GM21529 (cell line): ENCODE measurements around the gene PECR.
A peak's percentile ranks its signal among the peaks of the same experiment; 100 is the strongest.

Experiments used
- ATAC-seq: cut with Tn5 transposase; IDR thresholded peaks from one replicate; pipeline ENCODE4 v1.9.1; 2021; ENCODE audit not compliant: unreplicated experiment

Gene PECR

DNA sequence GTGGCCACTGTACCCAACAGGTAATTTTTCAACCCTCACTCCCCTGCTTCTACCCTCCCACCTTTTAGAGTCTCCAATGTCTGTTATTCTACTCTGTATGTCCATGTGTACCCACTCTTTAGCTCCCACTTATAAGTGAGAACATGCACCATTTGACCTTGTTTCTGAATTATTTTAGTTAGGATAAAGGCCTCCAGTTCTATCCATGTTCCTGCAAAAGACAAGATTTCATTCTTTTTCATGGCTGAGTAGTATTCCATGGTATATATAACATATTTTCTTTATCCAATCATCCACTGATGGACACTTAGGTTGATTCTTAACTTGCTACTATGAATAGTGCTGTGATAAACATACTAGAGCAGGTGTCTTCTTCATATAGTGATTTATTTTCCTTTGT, 9.1 kb downstream of the PECR start:
- no peak for ATAC-seq

DNA sequence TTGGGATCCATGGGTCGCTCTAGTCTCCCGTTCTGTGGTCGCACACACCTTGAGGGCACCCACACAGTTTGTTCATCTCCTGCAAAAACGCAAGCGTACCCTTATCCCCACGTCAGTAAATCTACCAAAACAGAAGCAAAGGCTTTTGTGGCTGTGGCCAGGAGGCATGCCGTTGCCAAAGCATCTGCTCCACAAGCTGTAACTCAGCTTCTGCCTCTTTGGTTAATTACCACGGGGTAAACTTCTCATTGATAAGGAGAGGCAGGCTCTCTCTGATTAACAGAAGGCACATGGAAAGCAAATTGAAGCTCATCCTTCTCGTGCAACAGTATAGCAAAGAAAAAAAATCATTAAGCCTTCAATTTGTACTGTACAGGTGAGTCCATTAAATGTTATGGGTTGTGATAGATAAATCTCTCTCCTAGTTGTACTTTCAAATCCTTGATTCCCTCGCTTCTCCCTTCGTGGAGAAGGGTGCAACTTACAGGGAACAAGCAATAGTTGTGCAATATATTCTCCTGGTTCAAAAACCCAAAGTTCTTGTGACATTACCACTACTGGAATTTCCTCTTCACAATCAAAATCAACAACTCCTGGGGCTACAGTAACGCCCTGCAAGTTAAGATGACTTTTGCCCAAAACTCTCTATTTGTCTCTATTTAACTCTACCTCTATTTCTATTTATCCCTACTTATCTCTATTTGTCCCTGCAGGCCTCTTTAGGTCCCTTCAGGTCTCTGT, 10.3 kb downstream of the PECR start:
- no peak for ATAC-seq

DNA sequence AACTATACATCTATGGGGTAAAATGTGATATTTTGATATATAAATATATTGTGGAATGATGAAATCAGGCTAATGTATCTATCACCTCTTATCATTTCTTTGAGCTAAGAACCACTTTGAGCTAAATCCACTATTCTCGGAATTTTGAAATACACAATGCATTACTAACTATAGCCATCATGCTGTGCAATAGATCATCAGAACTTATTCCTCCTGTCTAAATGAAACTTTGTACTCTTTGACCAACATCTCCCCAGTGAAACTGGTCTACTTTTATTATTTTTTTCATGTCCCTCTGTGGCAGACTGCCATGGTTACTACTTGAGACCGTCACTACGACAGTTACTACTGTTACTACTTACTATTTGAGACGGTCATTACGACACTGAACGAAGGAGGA, 11.4 kb downstream of the PECR start:
- no peak for ATAC-seq

DNA sequence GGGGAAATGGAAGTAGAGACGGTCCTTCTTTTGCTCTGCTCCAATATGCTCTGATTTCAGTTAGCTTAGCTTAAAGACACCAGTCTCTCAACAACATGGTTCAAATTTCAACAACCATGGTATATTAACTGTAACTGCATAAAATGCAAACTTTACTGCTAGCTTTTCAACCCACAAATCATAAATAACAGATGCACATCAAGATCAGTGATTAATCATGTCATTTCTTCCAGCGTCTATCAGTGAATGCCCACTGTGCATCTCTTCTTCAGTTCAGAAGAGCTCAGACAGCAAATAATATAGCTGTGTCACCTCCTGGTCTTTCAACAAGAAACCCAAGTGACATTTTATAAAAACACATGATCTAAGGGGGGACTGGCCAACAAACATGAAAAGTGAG, 12.6 kb downstream of the PECR start:
- ATAC-seq = no peak

DNA sequence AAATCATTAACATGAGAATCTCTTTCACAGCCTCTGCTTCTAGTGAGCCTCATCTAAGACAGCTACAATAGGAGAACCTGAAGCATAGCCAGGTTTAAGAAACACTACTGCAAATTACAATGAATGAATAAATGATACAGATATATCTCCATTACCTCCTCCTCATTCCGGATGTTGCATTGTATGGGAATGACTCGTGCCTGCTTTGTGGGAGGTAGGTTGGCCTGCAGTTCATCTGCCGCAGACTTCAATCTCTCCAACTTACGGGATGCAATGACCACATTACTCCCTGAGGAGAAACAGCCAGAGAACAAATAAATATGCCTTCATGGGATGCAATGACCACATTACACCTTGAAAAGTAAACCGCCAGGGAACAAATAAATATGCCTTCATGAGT, 15.4 kb downstream of the PECR start:
- no peak for ATAC-seq

DNA sequence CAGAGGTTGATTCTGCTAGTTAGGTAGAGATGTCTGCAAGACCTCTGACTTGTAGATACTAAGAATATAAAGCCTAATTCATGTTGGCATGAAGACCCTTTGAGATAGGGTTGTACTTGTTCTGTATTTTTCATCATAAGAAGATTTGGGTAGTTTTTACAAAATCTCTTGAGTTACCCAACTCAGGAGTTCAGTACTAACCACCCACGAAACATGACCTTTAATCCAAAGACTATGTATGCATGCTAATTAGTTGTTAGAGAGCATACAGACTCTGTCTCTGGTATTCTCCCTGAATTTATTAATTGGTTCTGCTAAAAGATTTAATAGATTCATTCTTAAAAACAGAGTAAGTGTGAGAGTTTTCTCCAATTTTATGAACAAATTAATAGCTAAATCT, 16.9 kb downstream of the PECR start:
- ATAC-seq = no peak

DNA sequence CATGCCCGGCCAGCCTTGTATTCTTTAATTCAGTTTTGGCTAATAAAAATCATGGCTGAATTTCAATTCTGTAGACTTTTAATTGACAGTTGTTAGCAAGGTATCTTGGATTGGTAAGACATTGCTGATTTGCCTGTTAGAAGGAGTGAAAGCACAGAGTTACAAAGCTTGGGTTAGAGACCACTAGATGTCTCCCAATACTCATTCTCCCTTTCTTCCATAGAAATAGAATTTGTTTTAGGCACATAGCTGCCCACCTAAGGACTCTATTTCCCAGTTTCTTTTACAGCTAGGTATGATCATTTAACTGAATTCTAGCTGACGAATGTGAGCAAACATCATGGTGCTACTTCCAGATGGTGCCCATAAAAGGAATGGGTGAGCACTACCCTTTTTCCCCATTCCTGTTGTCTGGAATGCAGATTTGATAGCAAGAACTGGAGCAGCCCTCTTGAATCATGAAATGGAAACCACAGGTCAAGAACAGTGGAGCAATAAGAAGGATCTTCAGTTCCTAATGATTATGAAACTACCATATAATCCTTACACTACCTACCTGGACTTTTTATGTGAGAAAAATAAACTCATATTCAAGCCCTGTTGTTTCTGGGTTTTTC, 17.5 kb downstream of the PECR start:
- ATAC-seq = no peak

DNA sequence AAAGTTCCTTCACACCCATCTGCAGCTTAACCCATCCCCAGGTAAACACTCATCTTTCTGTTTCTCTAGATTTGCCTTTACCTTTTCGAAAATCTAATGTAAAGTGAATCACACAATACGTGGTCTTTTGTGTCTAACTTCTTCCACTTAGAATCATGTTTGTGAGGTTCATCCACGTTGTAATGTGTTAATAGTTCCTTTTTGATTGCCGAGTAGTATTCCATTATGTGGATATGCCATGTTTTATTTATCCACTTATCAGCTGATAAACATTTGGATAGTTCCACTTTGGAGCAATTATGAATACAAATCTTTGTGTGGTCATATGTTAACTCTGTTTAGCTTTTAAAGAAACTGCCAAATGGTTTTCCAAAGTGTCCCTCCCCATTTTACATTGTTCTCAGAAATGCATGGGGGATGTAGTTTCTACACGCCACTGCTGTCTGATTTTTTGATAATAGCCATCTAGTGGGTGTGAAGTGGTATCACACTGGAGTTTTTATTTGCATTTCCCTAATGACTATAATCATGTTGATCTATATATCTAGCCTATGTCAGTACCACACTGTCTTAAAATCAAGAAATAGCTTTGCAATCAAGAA, 22.3 kb downstream of the PECR start:
- no peak for ATAC-seq

DNA sequence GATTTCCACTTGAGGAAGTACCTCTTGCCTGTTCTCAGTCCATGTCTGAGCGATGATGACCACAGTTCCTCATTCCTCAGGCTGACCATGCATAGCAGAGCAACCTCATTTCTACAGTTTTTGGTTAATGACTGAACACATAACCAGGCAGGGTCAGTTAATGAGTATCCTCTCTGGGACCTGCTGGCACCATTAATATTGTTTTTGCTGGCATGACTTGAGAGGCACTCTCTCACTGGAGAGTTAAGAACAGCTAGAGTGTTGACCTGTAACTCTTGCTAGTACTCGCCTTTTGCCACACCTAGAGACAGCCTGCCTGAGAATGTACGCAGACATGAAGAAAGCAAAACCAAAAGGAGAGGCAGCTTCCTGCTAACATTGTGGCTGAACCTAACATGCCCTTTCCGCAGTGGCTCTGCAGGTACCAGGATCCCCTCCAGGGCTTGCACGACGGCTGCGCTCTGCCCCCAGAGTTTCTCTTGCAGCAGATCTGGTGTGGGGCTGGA, 23.9 kb downstream of the PECR start:
- peak; percentile 82 for ATAC-seq

DNA sequence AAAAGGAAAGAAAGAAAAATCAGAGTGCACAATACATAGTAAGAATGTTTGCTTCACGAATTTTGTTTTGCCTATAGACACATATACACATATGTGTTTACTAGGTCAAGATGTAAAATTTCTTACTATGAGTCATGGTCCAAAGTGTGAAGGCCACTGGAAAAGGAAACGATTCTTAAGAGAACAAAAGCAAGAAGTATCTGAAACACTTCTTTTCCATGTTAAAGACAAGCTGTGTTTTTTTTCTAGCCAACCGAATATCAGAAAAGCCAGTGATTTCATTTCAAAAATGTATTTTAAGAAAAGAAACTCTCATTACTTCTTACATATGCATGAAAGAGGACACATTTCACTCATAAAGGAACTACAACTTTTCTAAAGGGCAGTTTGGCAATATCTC, 24.9 kb downstream of the PECR start:
- ATAC-seq = peak; percentile 42

DNA sequence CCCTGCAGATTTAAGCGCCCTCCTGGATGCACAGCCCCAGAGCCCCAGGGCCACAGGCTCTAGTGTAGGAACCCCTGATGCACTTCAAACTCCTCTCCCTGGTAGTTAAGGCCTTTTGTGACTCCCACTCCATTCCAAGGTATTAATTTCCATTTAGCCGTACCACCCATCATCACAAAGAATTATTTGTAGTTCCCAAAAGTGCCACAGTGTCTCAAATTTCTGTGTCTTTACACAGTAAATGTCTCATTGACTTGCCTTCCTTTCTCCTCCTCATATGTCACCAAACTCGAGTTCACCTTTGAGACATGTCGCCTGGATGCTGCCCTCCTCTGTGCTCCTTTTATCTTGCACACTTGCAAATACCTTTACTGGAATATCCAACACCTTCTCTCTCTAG, 25.9 kb downstream of the PECR start:
- ATAC-seq = no peak

DNA sequence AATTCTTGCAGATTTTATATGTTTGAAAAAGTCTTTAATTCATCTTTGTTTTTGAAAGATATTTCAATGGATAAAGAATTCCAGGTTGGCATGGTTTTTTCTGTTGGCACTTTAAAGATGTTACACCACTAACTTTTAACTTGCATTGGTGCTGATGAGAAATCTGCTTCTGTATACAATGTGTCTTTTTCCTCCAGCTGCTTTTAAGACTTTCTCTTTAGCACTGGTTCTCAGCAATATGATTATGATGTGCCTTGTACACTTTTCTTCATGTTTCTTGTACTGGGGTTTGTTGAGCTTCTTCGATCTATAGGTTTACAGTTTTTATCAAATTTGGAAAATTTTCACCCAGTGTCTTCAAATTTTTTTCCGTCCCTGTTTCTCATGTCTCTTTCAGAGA, 29.2 kb downstream of the PECR start:
- ATAC-seq = no peak

DNA sequence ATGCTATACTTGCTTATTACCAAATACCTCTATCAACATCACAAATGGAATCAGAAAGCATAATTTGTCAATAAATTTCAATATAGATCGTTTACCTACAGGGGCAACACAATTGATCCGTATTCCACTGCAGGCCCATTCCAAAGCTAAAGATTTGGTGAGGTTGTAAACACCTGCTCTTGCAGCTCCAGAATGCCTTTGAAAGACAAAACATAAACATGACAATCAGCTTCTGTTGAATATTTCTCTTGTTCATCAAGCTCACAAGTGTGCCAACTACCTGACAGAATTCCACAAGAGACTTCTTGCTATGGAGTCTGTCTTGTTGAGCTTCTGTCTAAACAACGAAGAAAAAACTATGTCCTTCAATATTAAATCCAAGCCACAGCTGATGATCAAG, 30.3 kb downstream of the PECR start:
- no peak for ATAC-seq

DNA sequence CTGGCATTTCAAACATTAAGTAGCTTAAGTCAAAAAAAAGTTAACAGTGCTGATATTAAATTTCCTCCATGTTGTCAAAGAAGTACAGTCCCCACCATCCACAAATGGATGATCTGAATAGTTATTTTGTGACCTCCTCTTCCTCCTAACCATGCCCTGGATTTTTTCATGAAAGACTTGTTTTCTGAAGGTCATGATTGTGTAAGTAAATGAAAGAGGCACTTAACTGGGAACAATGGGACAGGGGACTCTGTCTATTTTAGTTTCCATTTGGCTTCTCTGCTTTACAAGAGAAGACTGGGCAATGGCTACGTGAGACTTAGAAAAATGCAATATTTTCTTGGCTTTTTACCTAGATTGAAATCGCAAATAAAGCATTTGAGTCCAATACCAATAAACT, 32.2 kb downstream of the PECR start:
- ATAC-seq = no peak

DNA sequence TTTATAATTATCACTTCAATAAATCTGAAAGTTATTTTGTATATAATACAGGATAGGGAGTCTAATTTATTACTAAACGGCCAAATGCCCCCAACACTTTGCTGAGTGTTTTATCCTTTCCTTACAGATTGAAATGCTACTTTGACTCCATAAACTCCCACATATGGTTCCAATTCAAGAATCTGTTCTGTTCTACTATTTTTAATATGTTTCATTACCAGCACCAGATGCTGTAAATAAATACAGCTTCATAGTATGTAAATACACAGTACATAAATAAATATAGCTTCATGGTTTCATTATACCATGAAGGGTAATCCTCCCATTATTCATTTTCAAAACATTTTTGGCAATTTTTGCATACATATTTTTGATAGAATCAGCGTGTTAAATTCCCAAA, 34.2 kb downstream of the PECR start:
- no peak for ATAC-seq

DNA sequence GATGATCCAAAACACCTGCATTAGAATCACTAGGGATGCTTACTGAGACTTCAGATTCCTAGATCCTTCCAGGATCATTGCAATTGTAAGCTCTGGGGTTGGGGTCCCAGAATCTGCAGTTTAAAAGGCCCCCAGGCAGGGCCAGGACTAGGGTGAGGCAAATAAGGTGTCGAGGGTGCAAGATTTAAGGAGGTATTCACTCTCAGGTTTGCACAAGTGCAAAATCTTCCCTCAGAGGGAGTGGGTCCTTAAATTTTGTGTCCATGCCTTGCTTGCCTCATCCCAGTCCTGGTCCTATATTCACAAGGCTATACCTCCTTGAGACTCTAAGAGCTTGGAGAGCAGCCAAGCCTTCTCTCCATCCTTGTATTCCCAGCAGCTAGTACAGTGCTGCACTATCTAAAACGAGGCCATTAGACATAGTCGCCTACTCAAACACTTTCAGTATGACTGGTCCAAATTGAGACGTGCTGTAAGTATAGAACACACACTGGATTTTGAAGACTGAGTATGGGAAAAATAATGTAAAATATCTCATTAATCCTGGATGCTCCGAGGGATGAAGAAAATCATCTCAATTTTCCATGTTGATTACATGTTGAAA, 36.6 kb downstream of the PECR start:
- peak; percentile 99 for ATAC-seq

DNA sequence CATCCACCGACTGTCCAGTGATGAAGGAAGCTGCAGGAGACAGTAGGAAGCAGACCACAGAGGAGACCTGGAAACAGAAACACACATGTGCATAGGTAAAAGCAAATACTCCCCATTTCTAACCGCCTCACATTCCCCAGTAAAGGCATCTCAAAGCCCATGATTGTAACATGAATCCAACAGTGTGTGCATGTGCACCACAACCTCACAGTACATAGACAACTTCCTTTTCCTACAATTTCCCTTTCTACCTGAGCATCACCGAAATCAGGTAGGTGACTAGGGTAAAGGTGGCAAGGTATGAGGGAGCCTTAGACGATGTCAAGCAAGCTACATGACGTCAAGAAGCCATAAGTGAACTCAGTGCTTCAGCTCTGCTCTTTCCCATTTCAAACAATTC, 37.7 kb downstream of the PECR start:
- ATAC-seq = no peak

DNA sequence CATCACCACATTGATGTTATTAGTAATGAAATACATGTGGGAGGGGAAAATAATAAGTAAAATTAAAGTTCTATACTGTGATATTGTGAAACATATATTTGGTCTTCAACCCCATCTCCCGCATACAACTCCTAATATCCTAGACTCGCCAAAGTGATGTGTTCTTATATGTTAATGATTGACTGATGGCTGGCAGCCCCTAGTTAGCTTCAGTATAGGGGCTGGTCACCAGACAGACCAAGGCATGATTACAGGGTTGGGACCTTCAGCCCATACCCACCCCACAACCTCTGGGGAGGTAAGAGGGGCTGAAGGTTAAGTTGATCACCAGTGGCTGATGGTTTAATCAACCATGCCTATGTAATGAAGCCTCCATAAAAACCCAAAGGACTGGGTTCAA, 40.2 kb downstream of the PECR start:
- no peak for ATAC-seq

DNA sequence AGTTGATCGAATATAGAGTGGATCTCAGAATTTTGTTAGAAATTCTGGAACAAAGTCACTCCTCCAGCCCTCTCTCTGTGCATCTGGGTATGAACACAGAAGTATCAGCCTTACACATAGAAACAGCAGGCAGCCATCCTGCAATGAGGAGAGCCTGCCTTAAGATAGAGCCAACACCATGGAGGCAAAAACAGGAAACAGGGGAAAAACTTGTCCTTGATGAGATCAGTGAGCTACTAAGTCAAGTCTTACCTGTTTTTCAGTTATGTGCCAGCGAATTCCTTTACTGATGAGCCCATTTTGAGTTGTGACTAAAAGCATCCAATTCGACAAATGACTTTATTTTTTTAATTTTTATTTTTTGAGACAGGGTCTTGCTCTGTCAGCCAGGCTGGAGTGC, 41.7 kb downstream of the PECR start:
- ATAC-seq = no peak

DNA sequence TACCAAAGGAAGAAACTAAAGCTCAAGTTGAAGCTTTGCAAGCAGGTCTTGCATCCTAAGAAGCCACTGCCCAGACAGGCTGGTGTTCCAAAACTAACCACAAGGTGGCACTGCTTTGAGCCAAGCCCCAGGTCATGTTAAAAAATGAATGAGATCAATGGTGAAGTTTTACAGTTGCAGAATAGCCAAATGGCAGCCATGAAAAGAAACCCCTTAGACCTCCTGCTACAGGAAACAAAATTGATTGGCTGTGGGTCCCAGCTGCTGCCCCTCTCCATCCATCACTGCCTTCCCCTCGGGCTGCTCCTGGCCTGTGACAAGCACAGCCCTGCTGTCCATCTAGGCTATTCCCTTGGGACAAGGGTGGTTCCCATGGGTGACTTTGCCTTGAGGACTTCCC, 47.5 kb downstream of the PECR start:
- ATAC-seq = peak; percentile 37

DNA sequence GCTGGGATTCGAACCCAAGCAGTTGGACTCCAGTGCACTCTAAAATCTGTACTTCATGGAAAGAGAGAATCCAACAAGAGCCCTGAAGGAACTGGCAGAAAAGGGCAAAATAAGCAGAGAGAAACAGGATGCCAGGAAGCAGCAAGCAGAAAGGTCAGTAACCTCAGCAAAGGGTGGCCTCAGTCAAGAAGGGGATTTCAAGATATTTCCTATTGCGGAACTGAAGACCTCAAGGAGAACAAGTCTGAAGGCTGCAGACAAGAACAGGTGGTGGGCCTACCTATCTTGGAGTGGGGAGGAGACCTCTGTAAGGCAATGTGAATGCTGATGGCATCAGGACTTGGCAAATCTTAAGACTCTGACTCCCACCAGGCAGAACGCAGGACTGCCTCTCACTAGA, 48.2 kb downstream of the PECR start:
- peak; percentile 49 for ATAC-seq
